RPMI7951 (cell line): Measurements from ENCODE around the gene GUCY1B1. TPM values are rescaled to one million over a fixed set of nuclear protein-coding genes. Genes with fewer than 3 reads are reported as not detected.
"Not testable (repeated sequence)": the region's sequence is repeated elsewhere in the genome, so short reads cannot be mapped to it uniquely, and the experiment has no call there.

ENCODE experiments used
- DNase-seq: peaks from one replicate; pipeline ENCODE4 v3.0.0-alpha.2; 2012; ENCODE audit warnings: low read depth
- total RNA-seq: library from RNA; depleted of rRNA; stranded (reverse); fragments of >200 nt; shearing (Covaris generic); gene quantifications from 2 replicates; pipeline ENCODE4 v1.2.3, GENCODE V29; 2014

Gene GUCY1B1
- total RNA-seq, 1 experiment from 2014 or later, result 3.8 TPM

- DNase-seq, result no peak
Measured at GRCh38 chr4:155761916-155762315, 3.1 kb downstream of the GUCY1B1 start.

- DNase-seq, result no peak
Measured at GRCh38 chr4:155762334-155762733, 3.5 kb downstream of the GUCY1B1 start.

- no peak for DNase-seq
Measured at GRCh38 chr4:155763551-155763950, 4.7 kb downstream of the GUCY1B1 start.

GRCh38 chr4:155765149-155765548 lies 6.3 kb downstream of the GUCY1B1 start:
- DNase-seq, result no peak

GRCh38 chr4:155766622-155767021 lies 7.8 kb downstream of the GUCY1B1 start:
- no peak for DNase-seq

GRCh38 chr4:155768370-155768769 lies 9.5 kb downstream of the GUCY1B1 start:
- no peak for DNase-seq

- DNase-seq, result no peak
Measured at GRCh38 chr4:155769090-155769489, 10.3 kb downstream of the GUCY1B1 start.

- no peak for DNase-seq
Measured at GRCh38 chr4:155772459-155773195, 13.8 kb downstream of the GUCY1B1 start.

GRCh38 chr4:155773196-155773800 lies 14.5 kb downstream of the GUCY1B1 start:
- DNase-seq, result no peak

GRCh38 chr4:155774033-155774432 lies 15.2 kb downstream of the GUCY1B1 start:
- no peak for DNase-seq

GRCh38 chr4:155777971-155778735 lies 19.3 kb downstream of the GUCY1B1 start:
- no peak for DNase-seq

GRCh38 chr4:155780775-155781174 lies 22.0 kb downstream of the GUCY1B1 start:
- DNase-seq, result no peak

GRCh38 chr4:155781249-155781831 lies 22.5 kb downstream of the GUCY1B1 start:
- no peak for DNase-seq

- no peak for DNase-seq
Measured at GRCh38 chr4:155784637-155785036, 25.8 kb downstream of the GUCY1B1 start.

GRCh38 chr4:155785828-155786227 lies 27.0 kb downstream of the GUCY1B1 start:
- no peak for DNase-seq

GRCh38 chr4:155787113-155787710 lies 28.4 kb downstream of the GUCY1B1 start:
- DNase-seq, result peak; percentile 67

- DNase-seq, result no peak
Measured at GRCh38 chr4:155789391-155789790, 30.6 kb downstream of the GUCY1B1 start.

- DNase-seq, result no peak
Measured at GRCh38 chr4:155789982-155790381, 31.2 kb downstream of the GUCY1B1 start.

GRCh38 chr4:155794589-155795236 lies 35.9 kb downstream of the GUCY1B1 start:
- no peak for DNase-seq

GRCh38 chr4:155795991-155796390 lies 37.2 kb downstream of the GUCY1B1 start:
- peak; percentile 52 for DNase-seq

- DNase-seq, result not testable (repeated sequence)
Measured at GRCh38 chr4:155797581-155797980, 38.8 kb downstream of the GUCY1B1 start.
